HG03565 (cell line): ENCODE results near the gene FHOD3.

ENCODE experiments used
- ATAC-seq: cut with Tn5 transposase; IDR thresholded peaks from one replicate; pipeline ENCODE4 v1.9.1; 2021; ENCODE audit warnings: mild to moderate bottlenecking, moderate library complexity; ENCODE audit not compliant: unreplicated experiment

FHOD3 gene

DNA sequence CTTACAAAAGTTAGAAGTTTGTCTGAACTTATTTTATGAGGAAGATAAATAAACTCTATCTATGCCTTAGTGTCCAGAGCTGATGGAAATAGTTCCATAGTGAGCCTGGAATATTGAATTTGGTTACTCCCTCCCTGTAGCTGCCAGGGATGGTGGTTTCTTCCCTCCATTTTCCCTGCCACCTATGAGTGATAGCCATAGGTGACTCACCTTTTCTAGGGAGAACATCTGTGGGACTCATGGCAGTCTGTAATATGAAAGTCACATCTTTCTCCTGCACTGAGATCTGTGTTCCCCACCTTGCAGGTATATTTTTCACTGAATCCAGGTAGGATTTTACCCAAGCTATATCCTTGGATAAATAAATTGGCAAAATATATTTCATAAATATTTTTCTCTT, 382.5 kb downstream of the FHOD3 start:
- no peak for ATAC-seq

DNA sequence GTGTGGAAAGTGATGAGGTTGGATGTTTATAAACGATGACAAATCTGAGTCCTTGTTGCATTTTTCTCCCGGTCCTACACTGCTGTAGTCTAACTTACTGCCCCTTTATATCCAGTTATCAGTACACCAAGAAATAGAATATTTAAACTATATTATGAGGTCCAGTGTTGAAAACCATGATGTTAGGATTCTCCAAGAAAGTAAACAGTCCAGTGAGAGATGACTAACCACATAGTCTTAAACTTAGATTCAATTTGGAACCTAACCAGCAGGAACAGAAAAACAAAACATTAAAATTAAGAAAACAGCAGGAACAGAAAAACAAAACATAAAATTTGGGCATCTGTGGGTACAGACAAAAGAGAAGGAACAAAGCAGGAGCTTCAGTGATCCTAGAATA, 388.1 kb downstream of the FHOD3 start:
- ATAC-seq = no peak

DNA sequence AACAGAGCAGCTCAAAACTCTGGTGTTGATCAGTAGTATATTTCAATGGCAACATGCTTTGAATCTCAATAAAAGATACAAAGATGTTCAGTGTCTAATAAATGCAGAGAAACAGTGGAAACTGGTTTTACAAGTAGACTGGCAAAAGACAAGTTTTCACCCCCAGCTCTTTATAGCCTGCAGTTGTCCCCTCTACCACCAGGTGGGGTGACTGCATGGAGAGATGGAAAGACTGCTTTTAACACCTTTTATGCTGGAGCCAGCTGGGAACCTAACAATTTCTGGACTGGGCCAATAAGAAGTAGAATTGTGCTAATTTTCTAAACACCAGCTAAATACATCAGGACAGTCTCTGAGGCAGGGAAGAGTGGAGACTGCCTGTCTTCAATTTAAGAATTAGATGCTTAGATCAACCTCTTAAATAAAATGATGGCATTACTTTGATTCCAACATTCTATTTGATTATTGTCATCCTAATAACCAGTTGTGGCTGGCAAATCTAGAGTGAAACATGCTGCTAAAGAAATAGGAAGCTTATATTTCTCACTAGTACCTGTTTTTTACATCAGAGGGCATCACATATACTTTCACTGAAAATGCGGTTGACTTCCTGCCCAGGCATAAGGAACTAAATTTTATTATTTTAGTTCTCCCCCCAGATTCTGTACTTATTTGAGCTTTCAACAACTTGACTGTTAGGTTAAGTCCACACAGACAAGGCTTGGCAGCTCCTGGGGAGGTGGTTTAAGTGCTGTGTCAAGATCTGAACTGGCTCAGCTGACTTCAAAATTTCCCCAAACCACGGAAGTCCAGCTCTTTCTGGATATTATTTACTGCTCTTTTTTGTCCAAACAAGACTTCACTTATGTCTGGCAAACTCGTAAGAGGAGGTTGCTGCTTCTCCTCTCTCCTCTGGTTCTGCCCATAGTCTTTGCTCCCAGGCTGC, 390.8 kb downstream of the FHOD3 start:
- peak; percentile 76 for ATAC-seq

DNA sequence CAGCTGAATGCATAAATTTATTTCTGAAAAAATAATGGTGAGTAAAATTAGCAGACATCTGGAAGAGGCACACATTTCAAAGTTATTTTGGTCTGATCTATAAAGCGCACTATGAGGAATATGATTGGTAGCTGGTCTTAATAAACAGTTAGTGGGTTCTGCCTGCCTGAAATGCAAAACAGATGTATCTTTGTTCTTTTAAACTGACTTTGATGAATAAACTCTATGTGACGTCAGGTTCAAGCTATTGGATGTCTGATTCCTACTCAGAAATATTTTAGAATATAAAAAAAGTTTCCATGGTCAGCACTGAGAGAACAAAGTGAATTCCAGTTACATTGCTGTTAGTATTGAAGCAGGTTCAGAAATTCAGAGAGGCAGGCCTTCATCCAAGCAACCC, 394.9 kb downstream of the FHOD3 start:
- ATAC-seq = no peak

DNA sequence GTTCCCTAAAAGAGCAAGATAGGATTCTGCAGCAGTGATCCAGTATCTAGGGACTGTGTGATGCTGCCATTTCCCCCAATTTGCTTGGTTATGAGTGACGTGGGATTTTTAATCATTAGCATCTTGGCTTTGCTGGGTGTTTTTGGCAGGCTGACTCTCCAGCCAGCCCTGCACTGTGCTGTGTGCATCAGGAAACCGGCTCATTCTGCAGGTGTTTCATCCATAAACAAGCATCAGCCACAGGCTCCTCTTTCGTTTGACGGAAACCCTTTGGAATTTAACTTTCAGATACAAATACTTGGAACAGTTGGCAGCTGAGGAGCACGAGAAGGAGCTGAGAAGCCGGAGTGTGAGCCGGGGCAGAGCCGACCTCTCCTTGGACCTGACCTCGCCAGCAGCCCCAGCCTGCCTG, 395.4 kb downstream of the FHOD3 start:
- ATAC-seq = no peak

DNA sequence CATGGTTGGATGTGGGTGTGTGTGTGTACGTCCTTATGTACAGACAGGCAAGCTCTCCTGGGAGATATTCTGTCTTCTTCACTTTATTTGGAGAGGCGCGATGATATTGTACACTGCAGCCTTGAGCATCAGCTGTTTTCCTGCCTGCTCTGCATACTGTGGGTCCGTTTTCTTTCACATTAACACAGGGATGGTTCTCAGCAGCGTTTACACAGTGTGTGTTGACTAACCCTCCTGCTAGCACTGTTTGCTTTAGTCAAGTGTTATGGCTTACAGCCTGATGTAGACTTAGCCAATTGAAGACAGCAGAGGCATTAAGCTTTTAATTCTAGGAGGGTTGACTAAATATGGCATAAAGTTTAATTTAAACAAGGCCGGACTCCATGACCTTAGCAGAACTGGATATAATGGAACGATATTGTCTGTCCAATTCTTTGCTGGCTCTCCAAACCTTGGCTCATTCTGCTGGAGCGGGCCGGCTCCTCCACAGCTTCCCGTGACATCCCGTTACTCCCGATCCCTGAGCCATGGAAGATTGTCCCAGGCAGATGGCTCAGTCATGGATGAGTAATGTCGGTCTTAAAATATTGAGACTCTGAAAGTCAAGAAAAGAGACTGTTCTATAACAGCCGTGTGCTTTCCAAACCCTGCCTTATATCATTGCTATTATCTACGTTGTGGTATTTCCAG, 396.6 kb downstream of the FHOD3 start:
- ATAC-seq = no peak

DNA sequence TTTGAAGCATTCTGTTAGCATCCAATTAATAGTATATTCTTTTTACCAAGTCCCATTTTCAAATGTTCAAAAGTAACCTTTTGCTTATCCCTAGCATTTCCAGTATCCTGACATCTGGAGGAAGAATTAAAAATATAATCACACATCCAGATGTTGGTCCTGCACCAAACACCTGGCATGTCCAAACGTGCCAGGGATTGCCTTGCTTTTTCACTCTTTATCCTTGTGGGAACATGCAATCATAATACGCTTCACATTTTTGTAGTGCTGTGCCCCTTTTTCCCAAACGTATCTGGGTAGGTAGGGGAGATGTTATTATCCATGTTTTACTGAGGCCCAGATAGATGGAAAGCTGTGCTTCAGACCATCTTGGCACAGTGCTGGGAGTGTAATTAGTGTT, 398.3 kb downstream of the FHOD3 start:
- no peak for ATAC-seq

DNA sequence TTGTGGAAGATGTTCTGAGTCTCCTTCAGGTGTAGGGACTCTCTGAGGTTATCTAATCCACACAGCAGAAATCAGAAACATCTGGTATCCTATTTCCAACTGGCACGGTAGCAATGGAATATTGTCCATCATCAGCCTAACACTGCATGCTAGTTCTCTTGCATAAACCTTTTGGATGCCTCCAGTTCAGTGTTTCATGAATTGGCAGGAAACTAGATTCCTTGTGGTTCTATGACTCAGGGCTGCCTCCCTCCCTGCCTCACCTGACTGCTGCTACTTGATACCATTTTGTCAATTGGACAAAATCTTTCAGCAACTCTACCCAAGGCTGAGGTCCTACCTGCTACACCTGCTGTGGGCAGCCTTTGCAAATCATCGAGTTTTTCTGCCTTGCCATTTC, 400.4 kb downstream of the FHOD3 start:
- ATAC-seq = no peak

DNA sequence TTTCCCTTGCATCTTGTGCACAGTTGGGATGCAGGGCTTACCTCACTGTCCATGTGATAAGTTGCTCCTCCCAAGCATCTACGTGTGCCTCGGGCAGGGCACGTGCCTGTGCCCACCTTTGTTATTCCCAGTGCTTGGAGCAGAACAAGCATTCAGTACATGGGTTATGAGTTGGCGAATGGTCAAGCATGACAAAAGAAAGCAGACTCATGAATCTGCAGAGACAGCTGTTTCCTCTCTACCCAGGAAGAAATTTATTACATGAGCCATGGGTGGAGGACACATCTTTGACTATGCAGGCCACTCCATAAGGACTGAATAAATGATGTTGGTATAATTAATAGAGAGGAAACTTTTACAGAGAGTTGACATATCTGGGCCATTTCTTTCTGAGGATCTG, 403.4 kb downstream of the FHOD3 start:
- no peak for ATAC-seq

DNA sequence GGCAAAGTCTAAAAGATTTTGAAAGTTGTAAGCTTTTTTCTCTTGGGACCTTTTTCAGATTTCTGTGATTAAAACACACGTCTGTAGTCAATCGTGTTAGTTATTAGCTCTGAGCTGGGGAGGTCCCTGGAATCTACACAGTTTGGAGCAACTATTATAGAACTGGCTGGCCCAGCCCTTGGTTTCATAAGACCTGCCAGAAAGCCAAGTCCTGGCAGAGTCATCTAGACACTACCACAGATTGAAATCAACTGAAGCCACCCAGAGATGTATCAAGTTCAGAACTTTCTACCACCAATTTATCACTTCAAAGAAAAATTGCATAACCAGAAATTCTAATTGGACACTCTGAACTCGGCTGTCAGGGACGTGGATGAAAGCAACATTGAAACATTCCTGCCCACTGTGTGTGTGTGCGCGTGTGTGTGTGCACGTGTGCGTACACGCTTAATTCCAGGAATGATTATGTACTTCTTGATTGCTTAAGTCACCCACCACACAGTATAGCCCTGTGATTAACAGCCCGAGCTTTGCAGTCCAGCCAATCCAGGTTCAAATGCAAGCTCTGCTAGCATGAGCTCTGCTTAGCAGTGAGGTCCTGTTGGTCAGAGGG, 405.0 kb downstream of the FHOD3 start:
- no peak for ATAC-seq

DNA sequence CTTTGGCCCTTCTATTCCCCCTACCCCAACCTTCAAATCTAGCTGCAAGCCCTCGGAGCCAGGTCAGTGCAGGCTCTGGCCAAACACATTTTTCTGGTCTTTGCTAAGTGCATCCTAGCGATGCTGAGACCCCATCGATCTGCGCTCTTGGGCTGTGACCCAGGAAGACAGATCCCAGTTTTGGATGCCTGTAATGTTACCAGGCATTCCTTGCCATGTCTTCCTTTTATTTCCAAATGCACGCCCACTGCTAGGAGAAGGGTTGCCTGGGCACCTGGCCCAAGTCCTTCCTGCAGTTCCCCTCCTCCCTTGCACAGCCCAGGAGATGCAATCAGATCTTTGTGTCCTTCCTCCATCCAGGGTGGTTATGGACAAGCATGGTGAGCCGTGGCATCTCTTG, 406.6 kb downstream of the FHOD3 start:
- no peak for ATAC-seq

DNA sequence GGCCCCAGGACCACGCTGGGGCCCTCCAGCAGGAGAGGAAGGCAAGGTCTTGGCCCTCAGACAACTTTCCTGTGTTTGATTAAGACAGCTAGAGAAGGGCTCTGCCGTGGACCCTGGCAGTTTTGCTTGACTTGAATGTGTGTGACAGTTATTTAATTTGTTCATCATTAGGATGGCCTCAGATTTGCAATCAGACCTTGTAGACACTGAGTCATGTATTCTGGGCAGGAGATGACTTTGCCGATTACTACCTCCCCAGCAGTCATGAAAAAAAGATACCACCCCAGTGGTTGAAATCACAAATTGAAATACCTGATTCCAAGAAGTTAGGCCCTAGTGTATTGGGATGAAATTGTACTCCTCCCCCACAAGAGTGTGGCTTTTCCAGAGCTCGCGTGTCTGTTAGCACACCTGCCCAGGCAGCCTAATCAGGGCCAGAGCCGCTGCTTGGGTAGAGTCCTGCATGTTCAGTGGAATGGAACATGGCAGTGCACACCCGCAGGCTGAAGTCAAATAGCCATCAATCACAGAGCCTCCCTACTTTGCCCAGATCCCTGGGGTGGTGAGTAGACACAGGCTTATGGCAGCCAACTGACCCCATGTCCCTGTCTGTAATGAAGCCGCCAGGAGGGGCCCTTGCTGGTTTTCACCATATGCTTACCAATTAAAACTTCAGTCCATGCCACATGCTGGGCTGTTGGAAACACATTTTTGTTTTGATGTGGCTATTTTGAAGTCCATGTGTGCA, 408.8 kb downstream of the FHOD3 start:
- no peak for ATAC-seq

DNA sequence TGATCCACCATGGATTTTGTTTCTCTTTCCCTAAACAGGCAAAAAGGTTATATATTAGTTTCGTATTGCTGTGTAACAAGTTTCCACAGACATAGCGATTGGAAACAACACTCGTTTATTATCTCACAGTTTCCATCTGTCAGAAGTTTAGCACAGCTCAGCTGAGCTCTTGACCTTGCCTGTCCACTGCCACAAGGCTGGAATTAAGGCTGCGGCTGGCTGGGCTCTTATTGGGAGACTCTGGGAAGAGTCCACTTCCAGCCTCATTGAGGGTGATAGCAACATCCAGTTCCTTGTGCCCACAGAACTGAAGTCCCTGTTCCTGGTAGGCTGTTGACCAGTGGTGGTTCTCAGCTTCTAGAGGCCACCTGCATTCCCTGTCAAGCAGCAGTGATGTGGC, 410.9 kb downstream of the FHOD3 start:
- ATAC-seq = no peak

DNA sequence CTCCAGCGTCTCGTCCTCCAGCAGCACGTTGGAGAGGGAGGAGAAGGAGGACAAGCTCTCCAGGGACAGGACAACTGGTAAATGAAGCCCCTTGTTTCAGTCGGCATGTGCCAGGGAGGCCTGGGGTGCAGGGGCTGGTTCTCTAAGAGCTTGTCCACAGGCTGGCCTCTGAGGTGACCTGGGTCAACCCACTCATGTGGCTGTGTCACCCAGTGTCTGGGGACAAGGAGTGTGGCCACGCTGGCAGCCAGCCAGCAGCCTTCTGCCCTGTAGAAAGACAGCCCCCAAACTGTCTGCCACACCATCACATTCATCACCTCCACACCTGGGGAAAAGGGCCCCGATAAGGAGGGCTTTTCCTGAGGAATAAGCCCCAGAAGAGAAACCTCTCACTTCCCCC, 411.8 kb downstream of the FHOD3 start:
- ATAC-seq = no peak

DNA sequence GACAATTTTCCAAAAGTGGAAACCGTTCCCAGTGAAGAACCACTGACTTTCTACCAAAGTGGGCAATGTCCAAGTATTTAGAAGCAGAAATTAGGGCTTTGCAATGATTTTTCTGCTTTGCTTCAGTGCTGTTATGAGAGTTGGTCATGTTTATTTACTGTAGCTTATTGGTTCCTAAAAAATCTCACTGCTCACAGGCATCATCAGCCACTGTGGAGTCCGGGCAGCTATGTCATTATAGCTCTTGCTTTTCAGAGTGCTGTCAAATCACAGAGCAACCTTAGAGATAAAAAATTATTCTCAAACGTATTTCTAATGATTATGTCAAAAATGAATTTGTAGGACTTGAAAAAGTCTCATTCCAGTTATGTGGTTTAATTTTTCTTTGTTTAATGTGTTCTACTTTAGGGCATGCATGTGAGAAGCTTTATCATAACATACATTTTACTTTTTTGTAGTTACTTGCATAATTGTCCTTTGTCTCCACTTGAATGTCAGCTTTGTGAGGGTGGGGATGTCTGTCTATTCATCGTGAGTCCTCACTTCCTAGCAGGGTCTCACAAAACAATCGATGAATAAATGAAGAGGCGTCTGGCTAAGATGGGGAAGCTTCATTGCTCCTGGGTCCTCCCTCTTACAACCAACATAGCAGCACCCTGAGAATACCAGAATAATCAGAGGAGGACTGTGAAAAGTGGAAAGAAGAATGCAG, 413.7 kb downstream of the FHOD3 start:
- no peak for ATAC-seq

DNA sequence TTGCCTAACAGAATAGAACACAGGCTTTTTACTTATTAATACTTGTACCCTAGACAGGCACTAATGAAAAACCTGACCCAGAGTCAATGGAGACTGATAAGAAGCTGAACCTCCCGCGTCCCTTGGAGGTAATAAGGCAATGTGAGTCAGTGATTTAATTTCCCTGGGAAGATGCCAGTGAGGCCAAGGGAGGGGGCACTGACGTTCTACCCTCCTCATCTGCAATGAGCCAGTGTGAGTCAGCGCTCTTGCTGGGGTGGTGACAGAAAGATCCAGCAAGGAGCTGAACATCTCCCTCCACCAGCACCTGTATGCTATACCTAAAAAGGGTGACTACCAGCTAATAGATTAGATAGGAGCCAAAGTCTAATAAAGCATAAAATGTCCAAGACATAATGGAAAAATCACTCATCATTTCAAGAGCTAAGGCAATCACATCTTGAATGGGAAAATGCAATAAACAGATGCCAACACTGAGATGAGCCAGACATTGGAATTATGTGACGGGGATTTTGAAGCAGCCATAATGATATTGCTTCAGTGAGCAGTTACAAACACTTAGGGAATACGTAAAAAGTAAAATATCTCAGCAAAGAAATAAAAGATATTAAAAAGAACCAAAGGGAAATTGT, 414.4 kb downstream of the FHOD3 start:
- ATAC-seq = no peak

DNA sequence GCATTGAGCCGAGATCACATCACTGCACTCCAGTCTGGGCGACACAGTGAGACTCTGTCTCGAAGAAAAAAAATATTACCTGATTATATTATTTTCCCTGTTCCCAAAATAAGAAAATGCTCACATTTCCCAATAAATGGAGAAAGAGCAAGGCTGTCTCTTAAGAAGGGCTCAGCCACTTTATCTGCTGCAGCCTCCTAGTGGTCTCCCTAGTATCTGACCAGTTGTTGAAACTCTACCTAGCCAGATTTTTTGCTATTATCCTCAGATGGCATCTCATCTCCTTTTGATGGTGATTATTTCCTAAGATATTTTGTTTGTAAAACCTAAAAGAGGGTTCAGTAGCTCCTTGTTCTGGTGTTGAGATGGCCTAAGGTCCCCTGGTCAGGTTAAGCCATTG, 417.0 kb downstream of the FHOD3 start:
- ATAC-seq = no peak

DNA sequence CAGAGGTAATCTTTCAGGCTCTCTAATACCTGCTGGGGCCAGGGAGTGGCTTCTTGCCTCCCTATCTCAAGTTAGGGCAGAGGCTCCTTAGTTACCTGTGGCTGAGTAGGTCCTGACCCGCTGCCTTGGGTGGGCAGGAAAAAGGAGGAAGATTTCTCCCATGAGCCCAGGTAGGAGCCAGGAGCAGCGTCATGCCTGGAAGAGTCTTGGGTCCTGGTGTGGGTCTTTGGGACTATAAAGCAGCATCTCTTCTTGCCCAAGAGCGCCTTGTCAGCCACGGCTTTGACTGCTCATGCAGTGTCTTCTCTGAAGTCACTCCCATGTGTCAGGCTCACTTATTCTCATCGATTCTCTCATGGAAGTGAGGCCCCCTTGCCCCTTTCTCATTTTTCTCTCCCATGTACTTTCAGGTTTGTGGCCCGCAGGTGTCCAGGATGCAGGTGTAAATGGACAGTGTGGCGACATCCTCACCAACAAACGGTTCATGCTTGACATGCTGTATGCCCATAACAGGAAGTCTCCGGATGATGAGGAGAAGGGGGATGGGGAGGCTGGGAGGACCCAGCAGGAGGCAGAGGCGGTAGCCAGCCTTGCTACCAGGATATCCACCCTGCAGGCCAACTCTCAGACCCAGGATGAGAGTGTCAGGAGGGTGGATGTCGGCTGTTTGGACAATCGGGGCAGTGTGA, 420.1 kb downstream of the FHOD3 start:
- no peak for ATAC-seq

DNA sequence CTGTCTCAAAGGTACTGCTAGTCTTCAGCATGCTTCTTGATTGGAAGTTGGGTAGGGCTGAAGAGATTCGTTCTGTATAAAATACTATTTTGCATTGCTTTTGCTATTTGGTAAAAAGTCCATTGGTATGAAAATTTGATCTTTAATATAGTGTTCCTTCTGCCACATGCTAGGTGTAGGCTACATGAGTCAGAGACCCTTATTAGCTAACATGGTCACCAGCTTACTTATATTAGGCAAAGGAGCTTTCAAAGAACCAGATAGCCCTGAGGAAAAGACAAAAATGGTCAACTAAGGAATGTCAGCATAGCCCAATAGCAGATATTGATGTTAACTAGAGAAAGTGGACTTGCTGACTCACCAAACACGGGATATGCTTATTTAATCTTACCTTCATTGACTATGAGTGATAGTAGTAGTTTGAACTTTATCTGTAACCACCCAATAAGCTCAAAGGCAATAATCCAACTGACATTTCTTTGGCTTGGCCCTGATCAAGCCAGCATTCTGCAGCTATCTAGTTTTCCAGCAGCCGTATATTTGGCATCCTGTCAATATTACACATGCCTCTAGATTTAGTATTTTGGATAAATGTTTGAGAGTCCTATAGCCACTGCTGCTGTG, 421.3 kb downstream of the FHOD3 start:
- ATAC-seq = no peak
